SU-DHL-6 (cell line): Measurements from ENCODE around the gene RHOV.

Experiments
- H2AFZ ChIP-seq: fragments of 200-600 bp; sonication (generic); 2 replicates; pipeline ENCODE4 v1.6.1; 2014; ENCODE audit warnings: low read depth, mild to moderate bottlenecking, moderate library complexity, mixed read lengths, antibody characterized with exemption, low read length; ENCODE audit not compliant: severe bottlenecking
- H3F3A ChIP-seq: fragments of 200-600 bp; shearing (Covaris generic); 2 replicates; pipeline ENCODE4 v1.6.0; 2016; ENCODE audit warnings: antibody characterized with exemption, mild to moderate bottlenecking; ENCODE audit not compliant: insufficient read depth
- H3K27ac ChIP-seq: fragments of 200-600 bp; sonication (generic); 2 replicates; pipeline ENCODE4 v1.5.1; 2016; ENCODE audit warnings: low read depth, mild to moderate bottlenecking, low read length, moderate library complexity, mixed read lengths
- H3K27me3 ChIP-seq: fragments of 200-600 bp; sonication (generic), shearing (Covaris generic); 2 replicates; pipeline ENCODE4 v1.6.0; 2014; ENCODE audit warnings: mild to moderate bottlenecking, low read length
- H3K36me3 ChIP-seq: fragments of 200-600 bp; sonication (generic); 2 replicates; pipeline ENCODE4 v1.6.1; 2014; ENCODE audit warnings: mild to moderate bottlenecking, low read length, mixed read lengths
- H3K4me2 ChIP-seq: fragments of 300-600, 200-600 bp; shearing (Covaris generic), sonication (generic); 2 replicates; pipeline ENCODE4 v1.6.0; 2014; ENCODE audit warnings: low read length, low read depth, mild to moderate bottlenecking; ENCODE audit not compliant: poor library complexity, severe bottlenecking
- H3K4me3 ChIP-seq: fragments of 200-600 bp; sonication (generic); 2 replicates; pipeline ENCODE4 v1.5.1; 2014; ENCODE audit warnings: antibody characterized with exemption, low read length, mild to moderate bottlenecking, mixed read lengths; ENCODE audit not compliant: insufficient read depth, poor library complexity, severe bottlenecking
- H3K79me2 ChIP-seq: fragments of 200-600 bp; sonication (generic); 2 replicates; pipeline ENCODE4 v1.6.1; 2014; ENCODE audit warnings: mild to moderate bottlenecking, low read length, moderate library complexity; ENCODE audit not compliant: insufficient read depth
- H3K9ac ChIP-seq: fragments of 200-600 bp; sonication (generic); 2 replicates; pipeline ENCODE4 v1.7.0; 2014; ENCODE audit warnings: mild to moderate bottlenecking, low read length
- H3K9me2 ChIP-seq: fragments of 200-600 bp; sonication (generic); replicated peaks from 2 replicates; pipeline ENCODE4 v1.6.1; 2014; ENCODE audit warnings: low read length; ENCODE audit not compliant: insufficient read depth
- H3K9me3 ChIP-seq: fragments of 200-600 bp; sonication (generic); 2 replicates; pipeline ENCODE4 v1.6.1; 2014; ENCODE audit warnings: low read length, mixed read lengths; ENCODE audit not compliant: insufficient read depth
- H4K20me1 ChIP-seq: fragments of 200-600 bp; sonication (generic); 2 replicates; pipeline ENCODE4 v1.6.1; 2014; ENCODE audit warnings: low read depth, mild to moderate bottlenecking, antibody characterized with exemption, low read length, moderate library complexity, mixed read lengths
- EZH2phosphoT487 ChIP-seq: fragments of 200-600 bp; sonication (generic), shearing (Covaris generic); conservative IDR thresholded peaks from 2 replicates; pipeline ENCODE4 v1.6.1; 2018; ENCODE audit warnings: mild to moderate bottlenecking, antibody characterized with exemption, low read length, moderate library complexity, mixed read lengths
- TF ChIP-seq, protein P1 (sequence below): fragments of 200-600 bp; sonication (generic); IDR thresholded peaks from one replicate; pipeline ENCODE4 v1.5.1; 2017; ENCODE audit warnings: antibody characterized with exemption, mild to moderate bottlenecking, low read length, moderate library complexity; ENCODE audit not compliant: insufficient read depth, poor library complexity, severe bottlenecking

The RHOV gene

GRCh38 chr15:40853241-40853890 lies 20.7 kb downstream of the RHOV start:
- Histone ChIP-seq H3K9ac (no peak overlapping the region), H3K36me3 (no peaks in the 10 kb centered on the region), H4K20me1 (no peaks in the 10 kb centered on the region), H3F3A (no peaks in the 10 kb centered on the region), H3K4me2 (no peak overlapping the region), H3K9me3 (no peaks in the 10 kb centered on the region), H3K4me3 (no peak overlapping the region), H3K27ac (no peak overlapping the region), H2AFZ (no peak overlapping the region), H3K9me2 (no peaks in the 10 kb centered on the region), H3K27me3 (no peaks in the 10 kb centered on the region), H3K79me2 (no peaks in the 10 kb centered on the region)
- TF ChIP-seq, protein P1, sequence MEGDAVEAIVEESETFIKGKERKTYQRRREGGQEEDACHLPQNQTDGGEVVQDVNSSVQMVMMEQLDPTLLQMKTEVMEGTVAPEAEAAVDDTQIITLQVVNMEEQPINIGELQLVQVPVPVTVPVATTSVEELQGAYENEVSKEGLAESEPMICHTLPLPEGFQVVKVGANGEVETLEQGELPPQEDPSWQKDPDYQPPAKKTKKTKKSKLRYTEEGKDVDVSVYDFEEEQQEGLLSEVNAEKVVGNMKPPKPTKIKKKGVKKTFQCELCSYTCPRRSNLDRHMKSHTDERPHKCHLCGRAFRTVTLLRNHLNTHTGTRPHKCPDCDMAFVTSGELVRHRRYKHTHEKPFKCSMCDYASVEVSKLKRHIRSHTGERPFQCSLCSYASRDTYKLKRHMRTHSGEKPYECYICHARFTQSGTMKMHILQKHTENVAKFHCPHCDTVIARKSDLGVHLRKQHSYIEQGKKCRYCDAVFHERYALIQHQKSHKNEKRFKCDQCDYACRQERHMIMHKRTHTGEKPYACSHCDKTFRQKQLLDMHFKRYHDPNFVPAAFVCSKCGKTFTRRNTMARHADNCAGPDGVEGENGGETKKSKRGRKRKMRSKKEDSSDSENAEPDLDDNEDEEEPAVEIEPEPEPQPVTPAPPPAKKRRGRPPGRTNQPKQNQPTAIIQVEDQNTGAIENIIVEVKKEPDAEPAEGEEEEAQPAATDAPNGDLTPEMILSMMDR, result no peak
- no peak for TF ChIP-seq EZH2phosphoT487

GRCh38 chr15:40852529-40852928 lies 21.5 kb downstream of the RHOV start:
- H3K4me2 ChIP-seq, result no peak overlapping the region
- no peak overlapping the region for H2AFZ ChIP-seq
- H3K9ac ChIP-seq, result no peak overlapping the region
- no peaks in the 10 kb centered on the region for H3K36me3 ChIP-seq
- H3K4me3 ChIP-seq, result no peak overlapping the region
- H3K79me2 ChIP-seq, result no peaks in the 10 kb centered on the region
- no peaks in the 10 kb centered on the region for H3K27me3 ChIP-seq
- H3F3A ChIP-seq, result no peaks in the 10 kb centered on the region
- no peaks in the 10 kb centered on the region for H4K20me1 ChIP-seq
- TF ChIP-seq, protein P1, result no peak
- TF ChIP-seq EZH2phosphoT487, result no peak
- H3K9me3 ChIP-seq, result no peaks in the 10 kb centered on the region
- no peak overlapping the region for H3K27ac ChIP-seq
- H3K9me2 ChIP-seq, result no peaks in the 10 kb centered on the region

GRCh38 chr15:40850576-40851112 lies 23.4 kb downstream of the RHOV start:
- TF ChIP-seq, protein P1, result no peak
- TF ChIP-seq EZH2phosphoT487, result no peak
- Histone ChIP-seq H3K36me3 (no peaks in the 10 kb centered on the region), H3K9me2 (no peaks in the 10 kb centered on the region), H3K4me2 (no peak overlapping the region), H2AFZ (no peak overlapping the region), H3K79me2 (no peaks in the 10 kb centered on the region), H4K20me1 (no peaks in the 10 kb centered on the region), H3K27ac (no peak overlapping the region), H3K27me3 (no peaks in the 10 kb centered on the region), H3K9ac (no peak overlapping the region), H3F3A (no peaks in the 10 kb centered on the region), H3K4me3 (no peak overlapping the region), H3K9me3 (no peaks in the 10 kb centered on the region)
